GM21528 (cell line): Measurements from ENCODE around the gene PGBD5.
"Not testable (repeated sequence)": the region's sequence is repeated elsewhere in the genome, so short reads cannot be mapped to it uniquely, and the experiment has no call there.

Source experiments
- ATAC-seq: cut with Tn5 transposase; IDR thresholded peaks from one replicate; pipeline ENCODE4 v1.9.1; 2021; ENCODE audit warnings: mild to moderate bottlenecking, moderate library complexity; ENCODE audit not compliant: unreplicated experiment, low FRiP score

The PGBD5 gene

GRCh38 chr1:230425252-230426091, 660 bp downstream of the PGBD5 start:
- no peak for ATAC-seq

- ATAC-seq, result no peak
Measured at GRCh38 chr1:230424391-230425251, 1.5 kb downstream of the PGBD5 start.

GRCh38 chr1:230423951-230424350, 2.2 kb downstream of the PGBD5 start:
- ATAC-seq, result no peak

- no peak for ATAC-seq
Measured at GRCh38 chr1:230423261-230423660, 2.9 kb downstream of the PGBD5 start.

GRCh38 chr1:230422221-230422981, 3.7 kb downstream of the PGBD5 start:
- ATAC-seq, result no peak

- no peak for ATAC-seq
Measured at GRCh38 chr1:230421481-230421880, 4.7 kb downstream of the PGBD5 start.

GRCh38 chr1:230420372-230420771, 5.8 kb downstream of the PGBD5 start:
- not testable (repeated sequence) for ATAC-seq

- no peak for ATAC-seq
Measured at GRCh38 chr1:230416430-230416829, 9.7 kb downstream of the PGBD5 start.

- no peak for ATAC-seq
Measured at GRCh38 chr1:230415405-230416132, 10.6 kb downstream of the PGBD5 start.

GRCh38 chr1:230414694-230415093, 11.4 kb downstream of the PGBD5 start:
- no peak for ATAC-seq

- ATAC-seq, result no peak
Measured at GRCh38 chr1:230414102-230414501, 12.0 kb downstream of the PGBD5 start.

GRCh38 chr1:230413061-230413460, 13.1 kb downstream of the PGBD5 start:
- no peak for ATAC-seq

- ATAC-seq, result no peak
Measured at GRCh38 chr1:230408971-230409370, 17.2 kb downstream of the PGBD5 start.

GRCh38 chr1:230407351-230407750, 18.8 kb downstream of the PGBD5 start:
- ATAC-seq, result no peak

- ATAC-seq, result not testable (repeated sequence)
Measured at GRCh38 chr1:230406727-230407126, 19.4 kb downstream of the PGBD5 start.

GRCh38 chr1:230403442-230403841, 22.7 kb downstream of the PGBD5 start:
- ATAC-seq, result no peak

- no peak for ATAC-seq
Measured at GRCh38 chr1:230401763-230402294, 24.3 kb downstream of the PGBD5 start.

GRCh38 chr1:230401101-230401500, 25.0 kb downstream of the PGBD5 start:
- ATAC-seq, result no peak

GRCh38 chr1:230400007-230400344, 26.2 kb downstream of the PGBD5 start:
- ATAC-seq, result no peak
